ENCODE results near the gene ANTXRL.

The ANTXRL gene

GRCh38 chr10:46282842-46283574, 3.8 kb upstream of the ANTXRL start:
- H3K9me3 ChIP-seq (ENCODE audit: control insufficient read depth, insufficient read depth, low read length): no peaks in the 10 kb centered on the region
- H3K4me3 ChIP-seq (ENCODE audit: low read depth, low read length): peak overlapping the region; percentile 73
- H3K9ac ChIP-seq (ENCODE audit: low read depth, low read length): no peak overlapping the region
- H3K4me1 ChIP-seq (ENCODE audit: control insufficient read depth, insufficient read depth, low read length): peaks cover 3% of the 10 kb centered on the region; the same call in 1 of the 2 replicates
- no peak overlapping the region for H3K27ac ChIP-seq (ENCODE audit: low read depth, low read length)
- peaks cover 47% of the 10 kb centered on the region for H3K27me3 ChIP-seq (ENCODE audit: control insufficient read depth, insufficient read depth, low read length)
- H3K36me3 ChIP-seq (ENCODE audit: control insufficient read depth, insufficient read depth, low read length): no peaks in the 10 kb centered on the region

GRCh38 chr10:46283580-46284285, 3.1 kb upstream of the ANTXRL start:
- Histone ChIP-seq H3K27ac (ENCODE audit: low read depth, low read length) (no peak overlapping the region), H3K36me3 (ENCODE audit: control insufficient read depth, insufficient read depth, low read length) (no peaks in the 10 kb centered on the region), H3K27me3 (ENCODE audit: control insufficient read depth, insufficient read depth, low read length) (peaks cover 47% of the 10 kb centered on the region), H3K4me3 (ENCODE audit: low read depth, low read length) (peak overlapping the region; percentile 85), H3K9me3 (ENCODE audit: control insufficient read depth, insufficient read depth, low read length) (no peaks in the 10 kb centered on the region), H3K4me1 (ENCODE audit: control insufficient read depth, insufficient read depth, low read length) (peaks cover 4% of the 10 kb centered on the region; the same call in 1 of the 2 replicates), H3K9ac (ENCODE audit: low read depth, low read length) (no peak overlapping the region)

DNA sequence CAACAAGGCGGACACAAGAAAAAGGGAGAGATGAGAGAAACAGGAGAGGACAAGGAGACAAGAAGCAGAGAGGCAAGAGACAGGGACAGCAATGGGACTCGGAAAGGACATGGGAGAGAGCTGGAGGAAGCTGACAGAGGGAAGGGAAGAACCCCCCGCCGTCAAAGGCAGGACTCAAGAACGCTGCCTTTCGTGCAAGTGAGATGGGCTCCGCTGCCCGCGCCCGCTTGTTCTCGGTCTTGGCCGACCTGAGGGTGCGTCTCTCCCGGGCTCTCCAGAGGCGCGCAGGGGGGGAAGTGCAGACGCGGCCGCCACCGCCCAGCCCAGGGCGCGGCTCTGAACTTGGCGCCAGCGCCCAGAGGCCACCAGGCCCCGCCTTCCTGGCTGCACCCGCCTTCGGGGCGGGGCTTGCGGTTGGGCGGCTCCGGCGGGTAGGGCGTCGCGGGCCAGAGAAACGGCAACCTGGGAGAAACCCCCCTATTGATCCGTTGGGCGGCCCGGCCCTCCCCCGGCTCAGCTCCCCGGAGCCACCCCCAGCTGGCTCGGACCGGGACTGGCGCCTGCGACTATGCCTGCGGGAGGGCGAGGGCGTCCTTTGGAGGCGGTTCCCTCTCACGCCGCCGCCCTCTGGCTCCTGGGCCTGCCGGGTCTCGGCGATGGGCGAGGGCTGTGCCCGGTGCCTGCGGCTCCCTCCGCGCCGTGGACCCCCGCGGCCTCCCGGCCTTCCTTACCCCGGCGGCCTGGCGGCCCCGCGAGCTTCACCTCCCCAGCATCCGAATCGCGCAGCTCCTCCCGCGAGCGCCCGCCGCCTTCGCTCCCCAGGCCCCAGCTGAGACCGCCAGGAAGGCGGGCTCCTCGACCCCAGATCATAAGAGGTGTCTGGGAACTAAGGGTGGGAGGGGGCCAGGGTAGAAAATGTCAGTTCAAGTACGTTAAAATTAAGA, 2.2 kb upstream of the ANTXRL start:
- Histone ChIP-seq H3K4me1 (ENCODE audit: control insufficient read depth, insufficient read depth, low read length) (peaks cover 4% of the 10 kb centered on the region; the same call in 1 of the 2 replicates), H3K27me3 (ENCODE audit: control insufficient read depth, insufficient read depth, low read length) (peaks cover 47% of the 10 kb centered on the region), H3K4me3 (ENCODE audit: low read depth, low read length) (peak overlapping the region; percentile 85), H3K27ac (ENCODE audit: low read depth, low read length) (peak overlapping the region; percentile 14), H3K36me3 (ENCODE audit: control insufficient read depth, insufficient read depth, low read length) (no peaks in the 10 kb centered on the region), H3K9ac (ENCODE audit: low read depth, low read length) (no peak overlapping the region; the same call in 1 of the 2 replicates), H3K9me3 (ENCODE audit: control insufficient read depth, insufficient read depth, low read length) (no peaks in the 10 kb centered on the region)

DNA sequence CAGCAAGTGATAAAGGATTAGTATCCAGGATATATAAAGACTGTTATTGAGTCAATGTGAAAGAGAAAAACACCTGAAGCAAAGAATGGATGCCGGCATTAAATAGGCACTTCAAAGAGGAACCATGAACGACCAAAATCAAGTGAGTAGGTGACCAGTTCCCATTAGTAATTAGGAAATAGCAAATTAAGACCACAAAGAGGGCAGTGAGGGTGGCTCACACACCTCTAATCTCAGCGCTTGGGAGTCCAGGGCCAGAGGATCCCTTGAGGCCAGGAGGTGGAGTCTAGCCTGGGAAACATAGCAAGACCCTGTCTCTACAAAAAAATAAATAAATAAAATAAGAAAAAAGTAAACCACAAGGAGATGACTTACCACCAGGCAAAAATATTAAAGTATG, 1.5 kb upstream of the ANTXRL start:
- H3K9me3 ChIP-seq (ENCODE audit: control insufficient read depth, insufficient read depth, low read length): no peaks in the 10 kb centered on the region
- peaks cover 4% of the 10 kb centered on the region; the same call in 1 of the 2 replicates for H3K4me1 ChIP-seq (ENCODE audit: control insufficient read depth, insufficient read depth, low read length)
- H3K36me3 ChIP-seq (ENCODE audit: control insufficient read depth, insufficient read depth, low read length): no peaks in the 10 kb centered on the region
- H3K9ac ChIP-seq (ENCODE audit: low read depth, low read length): no peak overlapping the region
- H3K4me3 ChIP-seq (ENCODE audit: low read depth, low read length): peak overlapping the region; percentile 85
- H3K27me3 ChIP-seq (ENCODE audit: control insufficient read depth, insufficient read depth, low read length): peaks cover 47% of the 10 kb centered on the region
- H3K27ac ChIP-seq (ENCODE audit: low read depth, low read length): no peak overlapping the region

DNA sequence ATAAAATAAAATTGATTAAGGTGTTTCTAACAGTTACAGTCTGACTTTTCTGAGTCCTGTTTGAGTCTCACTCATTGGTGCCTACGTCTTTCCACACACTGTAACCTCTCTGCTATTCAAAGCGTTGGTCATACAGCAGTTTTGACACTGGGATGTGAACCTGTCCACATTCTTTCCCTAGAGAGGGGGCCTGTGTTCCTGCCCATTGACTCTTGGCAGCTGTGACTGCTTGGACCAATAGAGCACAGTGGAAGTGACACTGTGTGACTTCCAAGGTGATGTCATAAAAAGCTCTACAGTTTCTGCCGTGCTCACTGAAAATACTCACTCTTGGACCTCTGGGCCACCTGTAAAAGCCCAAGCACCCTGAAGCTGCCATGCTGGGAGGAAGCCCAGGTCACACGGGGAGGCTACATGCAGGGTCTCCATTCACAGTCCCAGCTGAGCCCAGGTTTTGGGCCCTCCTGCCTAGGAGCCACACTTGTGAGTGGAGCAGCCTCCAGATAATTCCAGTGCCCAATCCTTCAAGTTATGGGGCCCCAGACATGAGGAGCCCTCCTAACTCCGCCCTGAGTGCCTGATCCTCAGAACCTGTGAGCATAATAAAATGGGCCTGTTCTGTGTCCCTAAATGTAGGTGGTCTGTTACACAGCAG, 704 bp upstream of the ANTXRL start:
- no peak overlapping the region for H3K27ac ChIP-seq (ENCODE audit: low read depth, low read length)
- peaks cover 4% of the 10 kb centered on the region; the same call in 1 of the 2 replicates for H3K4me1 ChIP-seq (ENCODE audit: control insufficient read depth, insufficient read depth, low read length)
- H3K9ac ChIP-seq (ENCODE audit: low read depth, low read length): no peak overlapping the region
- no peaks in the 10 kb centered on the region for H3K36me3 ChIP-seq (ENCODE audit: control insufficient read depth, insufficient read depth, low read length)
- H3K4me3 ChIP-seq (ENCODE audit: low read depth, low read length): no peak overlapping the region
- peaks cover 43% of the 10 kb centered on the region for H3K27me3 ChIP-seq (ENCODE audit: control insufficient read depth, insufficient read depth, low read length)
- H3K9me3 ChIP-seq (ENCODE audit: control insufficient read depth, insufficient read depth, low read length): no peaks in the 10 kb centered on the region

DNA sequence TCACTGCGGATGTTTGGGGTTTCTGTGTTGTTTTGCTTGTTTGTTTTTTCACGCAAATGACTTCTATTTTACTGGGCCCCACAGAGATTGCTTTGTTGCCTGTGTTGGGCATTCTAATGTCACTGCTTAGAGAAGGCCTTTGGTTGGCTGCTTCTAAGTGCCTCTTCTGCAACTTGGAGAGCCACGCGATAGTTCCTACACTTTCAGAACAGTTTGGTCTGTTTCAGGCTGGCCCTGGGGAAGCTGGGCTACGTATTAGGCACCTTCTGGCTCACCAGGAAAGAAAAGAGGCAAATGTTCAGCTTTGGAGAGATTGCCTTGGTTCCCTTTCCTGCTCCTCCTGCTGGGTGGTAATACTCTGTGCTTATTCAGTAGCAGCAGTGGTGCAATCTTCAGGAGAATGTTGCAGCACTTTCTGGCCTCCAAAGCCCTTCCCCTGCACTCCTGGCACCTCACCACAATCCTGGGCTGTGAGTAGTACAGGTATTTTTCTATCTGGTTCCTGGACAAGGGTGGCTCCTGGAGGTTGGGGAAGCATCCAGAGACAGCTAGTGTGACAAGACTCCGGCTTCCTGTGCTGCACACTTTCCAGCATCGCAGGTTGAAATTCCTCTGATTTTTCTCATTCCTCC, 1.2 kb downstream of the ANTXRL start:
- Histone ChIP-seq H3K9ac (ENCODE audit: low read depth, low read length) (no peak overlapping the region), H3K4me1 (ENCODE audit: control insufficient read depth, insufficient read depth, low read length) (peaks cover 8% of the 10 kb centered on the region), H3K27me3 (ENCODE audit: control insufficient read depth, insufficient read depth, low read length) (peaks cover 27% of the 10 kb centered on the region), H3K36me3 (ENCODE audit: control insufficient read depth, insufficient read depth, low read length) (no peaks in the 10 kb centered on the region), H3K4me3 (ENCODE audit: low read depth, low read length) (no peak overlapping the region), H3K9me3 (ENCODE audit: control insufficient read depth, insufficient read depth, low read length) (no peaks in the 10 kb centered on the region), H3K27ac (ENCODE audit: low read depth, low read length) (no peak overlapping the region)

- H3K27ac ChIP-seq (ENCODE audit: low read depth, low read length): no peak overlapping the region
- no peak overlapping the region for H3K4me3 ChIP-seq (ENCODE audit: low read depth, low read length)
- H3K4me1 ChIP-seq (ENCODE audit: control insufficient read depth, insufficient read depth, low read length): peaks cover 8% of the 10 kb centered on the region
- H3K36me3 ChIP-seq (ENCODE audit: control insufficient read depth, insufficient read depth, low read length): no peaks in the 10 kb centered on the region
- H3K27me3 ChIP-seq (ENCODE audit: control insufficient read depth, insufficient read depth, low read length): peaks cover 20% of the 10 kb centered on the region
- H3K9ac ChIP-seq (ENCODE audit: low read depth, low read length): no peak overlapping the region
- H3K9me3 ChIP-seq (ENCODE audit: control insufficient read depth, insufficient read depth, low read length): no peaks in the 10 kb centered on the region
These were observed 1.9 kb downstream of the ANTXRL start for GRCh38 chr10:46288601-46289206.

DNA sequence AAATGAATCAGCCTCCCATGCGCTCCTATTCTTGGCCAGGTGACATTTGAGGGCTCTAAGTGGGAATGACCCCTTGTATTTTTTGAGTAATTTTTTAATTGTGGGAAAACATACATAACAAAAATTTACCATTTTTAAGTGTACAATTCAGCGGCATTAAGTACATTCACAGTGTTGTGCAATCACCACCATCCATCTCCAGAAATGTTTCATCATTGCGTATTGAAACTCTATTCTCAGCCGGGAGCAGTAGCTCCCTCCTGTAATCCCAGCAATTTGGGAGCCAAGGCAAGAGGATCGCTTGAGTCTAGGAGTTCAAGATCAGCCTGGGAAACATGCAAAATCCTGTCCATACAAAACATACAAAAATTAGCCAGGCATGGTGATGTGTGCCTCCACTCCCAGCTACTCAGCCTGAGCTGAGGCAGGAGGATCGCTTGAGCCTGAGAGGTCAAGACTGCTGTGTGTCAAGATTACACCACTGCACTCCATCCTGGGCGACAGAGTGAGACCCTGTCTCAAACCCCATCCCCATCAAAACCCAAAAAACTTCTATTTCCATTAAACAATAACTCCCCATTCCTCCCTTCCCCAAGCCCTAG, 2.5 kb downstream of the ANTXRL start:
- no peaks in the 10 kb centered on the region for H3K36me3 ChIP-seq (ENCODE audit: control insufficient read depth, insufficient read depth, low read length)
- no peak overlapping the region for H3K9ac ChIP-seq (ENCODE audit: low read depth, low read length)
- H3K27ac ChIP-seq (ENCODE audit: low read depth, low read length): no peak overlapping the region
- H3K4me3 ChIP-seq (ENCODE audit: low read depth, low read length): no peak overlapping the region
- H3K4me1 ChIP-seq (ENCODE audit: control insufficient read depth, insufficient read depth, low read length): peaks cover 8% of the 10 kb centered on the region
- H3K27me3 ChIP-seq (ENCODE audit: control insufficient read depth, insufficient read depth, low read length): peaks cover 14% of the 10 kb centered on the region
- H3K9me3 ChIP-seq (ENCODE audit: control insufficient read depth, insufficient read depth, low read length): no peaks in the 10 kb centered on the region

GRCh38 chr10:46290101-46290886, 3.5 kb downstream of the ANTXRL start:
- Histone ChIP-seq H3K36me3 (ENCODE audit: control insufficient read depth, insufficient read depth, low read length) (no peaks in the 10 kb centered on the region), H3K4me1 (ENCODE audit: control insufficient read depth, insufficient read depth, low read length) (peaks cover 8% of the 10 kb centered on the region), H3K27ac (ENCODE audit: low read depth, low read length) (no peak overlapping the region), H3K4me3 (ENCODE audit: low read depth, low read length) (no peak overlapping the region), H3K27me3 (ENCODE audit: control insufficient read depth, insufficient read depth, low read length) (peaks cover 9% of the 10 kb centered on the region), H3K9me3 (ENCODE audit: control insufficient read depth, insufficient read depth, low read length) (no peaks in the 10 kb centered on the region), H3K9ac (ENCODE audit: low read depth, low read length) (no peak overlapping the region)

Data from HUES48 (cell line).